HCT116 (cell line): ENCODE data around the gene APBB2. TPM values are rescaled to one million over a fixed set of nuclear protein-coding genes. Genes with fewer than 3 reads are reported as not detected.

Experiments used
- ATAC-seq: fragments of 200-7000 bp; cut with Tn5 transposase; 2 replicates; pipeline ENCODE4 v1.9.1; 2020; ENCODE audit warnings: mild to moderate bottlenecking, moderate library complexity
- BruUV-seq: library from RNA; stranded (reverse); fragments of 400-500 nt; replicated peaks from 2 replicates; lab custom pipeline; 2021; lab: Mats Ljungman, UMichigan
- CTCF ChIA-PET: fragments of 300-600 bp; sonication (Branson Sonifier 250); formaldehyde crosslinking; loops from one replicate; lab custom pipeline; 2021; ENCODE audit warnings: antibody characterized with exemption; lab: Charles Lee
- POLR2A ChIA-PET: fragments of 300-600, 350-600 bp; sonication (Branson Sonifier 250); formaldehyde crosslinking; loops from one replicate; lab custom pipeline; 2021; ENCODE audit warnings: antibody characterized with exemption; lab: Charles Lee
- RAD21 ChIA-PET, 2 experiments: fragments of 300-600 bp; sonication (Branson Sonifier 250); formaldehyde crosslinking; loops; one replicate each; lab custom pipeline; 2023; ENCODE audit warnings: low total read pairs in 2 of 2; ENCODE audit not compliant: uncharacterized antibody in 2 of 2, unreplicated experiment in 2 of 2, low non-redundant PET in 1 of 2; lab: Charles Lee
- DNase-seq: peaks from one replicate; pipeline ENCODE4 v3.0.0-alpha.2; 2010; ENCODE audit warnings: low read depth, low spot score
- H2AFZ ChIP-seq: fragments of 200-600 bp; shearing (Covaris generic), sonication (generic); 2 replicates; pipeline ENCODE4 v1.6.1; 2017; ENCODE audit warnings: low read depth, mixed run types, mixed read lengths, antibody characterized with exemption, low read length; ENCODE audit not compliant: poor library complexity, severe bottlenecking
- H3K27ac ChIP-seq: 2 replicates; pipeline ENCODE4 v1.5.1; 2012; ENCODE audit warnings: low read depth, low read length
- H3K27me3 ChIP-seq: fragments of 200-600 bp; sonication (generic); 2 replicates; pipeline ENCODE4 v1.6.1; 2016; ENCODE audit warnings: mixed run types, low read length, mixed read lengths; ENCODE audit not compliant: insufficient read depth
- H3K36me3 ChIP-seq, 2 experiments: fragments of 200-500 bp in 1 of 2; fragments of 200-600 bp in 1 of 2; sonication (Bioruptor generic) in 1 of 2; sonication (generic) in 1 of 2; 2 replicates each; pipeline versions ENCODE4 v1.5.1 to v1.6.1; 2014 to 2016; ENCODE audit warnings: low read length in 2 of 2, inconsistent platforms in 1 of 2, mixed read lengths in 1 of 2, mixed run types in 1 of 2; ENCODE audit not compliant: insufficient read depth in 2 of 2, control insufficient read depth in 1 of 2
- H3K4me1 ChIP-seq, 2 experiments: fragments of 200-600 bp in 1 of 2; sonication (generic) in 1 of 2; 2 replicates each; pipeline versions ENCODE4 v1.5.1 to v1.6.1; 2012 to 2017; ENCODE audit warnings: low read length in 2 of 2, inconsistent platforms in 1 of 2, mild to moderate bottlenecking in 1 of 2, mixed read lengths in 1 of 2, mixed run types in 1 of 2, moderate library complexity in 1 of 2; ENCODE audit not compliant: insufficient read depth in 2 of 2, control insufficient read depth in 1 of 2
- H3K4me2 ChIP-seq: fragments of 200-600 bp; sonication (generic); 2 replicates; pipeline ENCODE4 v1.6.1; 2017; ENCODE audit warnings: mixed run types, low read length, mixed read lengths
- H3K4me3 ChIP-seq, 2 experiments: fragments of 200-600 bp in 1 of 2; sonication (generic) in 1 of 2; replicated peaks in 1 of 2; 2 replicates each; pipeline ENCODE4 v1.5.1; 2011 to 2016; ENCODE audit warnings: low read length in 2 of 2, control low read depth in 1 of 2, low read depth in 1 of 2, mild to moderate bottlenecking in 1 of 2, mixed read lengths in 1 of 2, mixed run types in 1 of 2
- H3K79me2 ChIP-seq: fragments of 200-600 bp; sonication (generic); 2 replicates; pipeline ENCODE4 v1.6.1; 2017; ENCODE audit warnings: mild to moderate bottlenecking, mixed run types, low read length, moderate library complexity, mixed read lengths; ENCODE audit not compliant: insufficient read depth
- H3K9ac ChIP-seq: fragments of 200-600 bp; sonication (generic); 2 replicates; pipeline ENCODE4 v1.6.1; 2016; ENCODE audit warnings: low read length, mixed read lengths
- H3K9me2 ChIP-seq: fragments of 200-600 bp; sonication (generic), shearing (Covaris generic); 2 replicates; pipeline ENCODE4 v1.6.1; 2017; ENCODE audit warnings: mixed run types, mild to moderate bottlenecking, moderate library complexity; ENCODE audit not compliant: insufficient read depth
- H3K9me3 ChIP-seq, 2 experiments: fragments of 200-500 bp in 1 of 2; fragments of 200-600 bp in 1 of 2; sonication (Bioruptor generic) in 1 of 2; sonication (generic) in 1 of 2; 2 replicates each; pipeline ENCODE4 v1.6.1; 2014 to 2017; ENCODE audit warnings: low read length in 2 of 2, mixed read lengths in 2 of 2, inconsistent platforms in 1 of 2, low read depth in 1 of 2, mild to moderate bottlenecking in 1 of 2, mixed run types in 1 of 2, moderate library complexity in 1 of 2; ENCODE audit not compliant: control insufficient read depth in 1 of 2, insufficient read depth in 1 of 2
- H4K20me1 ChIP-seq: fragments of 200-600 bp; sonication (generic), shearing (Covaris generic); 2 replicates; pipeline ENCODE4 v1.6.1; 2017; ENCODE audit warnings: mixed run types, mild to moderate bottlenecking, moderate library complexity; ENCODE audit not compliant: insufficient read depth
- CBX3 ChIP-seq: IDR thresholded peaks from 2 replicates; pipeline ENCODE4 v1.6.1; 2012; ENCODE audit warnings: low read depth
- CEBPB ChIP-seq: IDR thresholded peaks from 2 replicates; pipeline ENCODE4 v1.6.1; 2012; ENCODE audit warnings: low read depth
- EGR1 ChIP-seq: IDR thresholded peaks from 2 replicates; pipeline ENCODE4 v1.6.1; 2012; ENCODE audit warnings: low read depth
- ELF1 ChIP-seq: IDR thresholded peaks from 2 replicates; pipeline ENCODE4 v1.6.1; 2012; ENCODE audit warnings: low read depth, borderline replicate concordance
- EZH2 ChIP-seq: fragments of 200-600 bp; sonication (generic); IDR thresholded peaks from 2 replicates; pipeline ENCODE4 v1.6.1; 2017; ENCODE audit warnings: antibody characterized with exemption, mixed run types
- EZH2phosphoT487 ChIP-seq: fragments of 200-600 bp; IDR thresholded peaks from 2 replicates; pipeline ENCODE4 v1.6.1; 2018; ENCODE audit warnings: antibody characterized with exemption, borderline replicate concordance
- JUND ChIP-seq: IDR thresholded peaks from 2 replicates; pipeline ENCODE4 v1.6.1; 2012
- POLR2A ChIP-seq: IDR thresholded peaks from 2 replicates; pipeline ENCODE4 v1.7.0; 2011; ENCODE audit warnings: borderline replicate concordance; ENCODE audit not compliant: insufficient read depth, insufficient read length; ENCODE audit errors: extremely low read depth
- RAD21 ChIP-seq: IDR thresholded peaks from 2 replicates; pipeline ENCODE4 v1.6.1; 2012; ENCODE audit warnings: low read depth, mild to moderate bottlenecking
- SRF ChIP-seq: IDR thresholded peaks from 2 replicates; pipeline ENCODE4 v1.6.1; 2012; ENCODE audit warnings: low read depth
- YY1 ChIP-seq: IDR thresholded peaks from 2 replicates; pipeline ENCODE4 v1.6.1; 2011; ENCODE audit warnings: low read length, low read depth, moderate library complexity, mild to moderate bottlenecking; ENCODE audit not compliant: insufficient replicate concordance; ENCODE audit errors: extremely low read depth
- ZFX ChIP-seq: fragments of 450-650 bp; IDR thresholded peaks from 2 replicates; pipeline ENCODE4 v1.6.1; 2017
- ZNF274 ChIP-seq: fragments of 200-500 bp; sonication (Bioruptor generic); IDR thresholded peaks from 2 replicates; pipeline ENCODE4 v1.6.1; 2014; ENCODE audit warnings: mild to moderate bottlenecking, low read depth, low read length, inconsistent platforms
- intact Hi-C: fragments of 100-400 bp; cut with micrococcal nuclease; formaldehyde crosslinking; loops from 2 replicates; pipeline ENCODE4 v1.10.0; 2022
- total RNA-seq: library from RNA; stranded (reverse); gene quantifications from one replicate; pipeline ENCODE4 v1.2.1, GENCODE V29; 2021; ENCODE audit not compliant: unreplicated experiment
- TF ChIP-seq, protein P1 (sequence below), 3 experiments: fragments of 200-600 bp in 1 of 3; sonication (generic) in 1 of 3; IDR thresholded peaks in 2 of 3; conservative IDR thresholded peaks in 1 of 3; 2 replicates each; pipeline ENCODE4 v1.5.1; 2012 to 2017; ENCODE audit warnings: low read depth in 2 of 3, low read length in 2 of 3, antibody characterized with exemption in 1 of 3, borderline replicate concordance in 1 of 3, control low read depth in 1 of 3, mild to moderate bottlenecking in 1 of 3, mixed read lengths in 1 of 3, mixed run types in 1 of 3, moderate library complexity in 1 of 3; ENCODE audit not compliant: insufficient read depth in 1 of 3
- TF ChIP-seq, protein P2 (sequence below): IDR thresholded peaks from 2 replicates; pipeline ENCODE4 v1.6.1; 2012; ENCODE audit warnings: low read depth
- TF ChIP-seq, protein P3 (sequence below): IDR thresholded peaks from 2 replicates; pipeline ENCODE4 v1.6.1; 2012
- TF ChIP-seq, protein P4 (sequence below): IDR thresholded peaks from 2 replicates; pipeline ENCODE4 v1.6.1; 2011; ENCODE audit warnings: mild to moderate bottlenecking, low read length, moderate library complexity; ENCODE audit not compliant: insufficient replicate concordance; ENCODE audit errors: extremely low read depth

Gene APBB2
- total RNA-seq, 1 experiment from 2014 or later, result 72.5 TPM

DNA sequence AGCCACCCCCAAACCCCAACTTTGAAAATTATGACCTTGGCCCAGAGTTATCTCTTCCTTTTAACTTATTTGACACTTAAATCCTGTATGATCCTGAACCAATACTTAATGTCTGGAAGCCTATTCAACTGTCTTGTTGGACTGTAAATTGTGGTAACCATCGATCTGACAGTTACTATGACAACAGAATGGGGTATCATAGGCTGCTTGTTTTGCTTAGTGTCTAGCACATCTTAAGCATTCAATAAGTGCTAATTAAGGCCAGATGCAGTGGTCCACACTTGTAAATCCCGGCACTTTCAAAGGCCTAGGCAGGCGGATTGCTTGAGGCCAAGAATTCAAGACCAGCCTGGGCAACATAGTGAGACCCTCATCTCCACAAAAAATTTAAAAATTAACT lies 175.0 kb downstream of the APBB2 start (continued):
- TF ChIP-seq, protein P1, sequence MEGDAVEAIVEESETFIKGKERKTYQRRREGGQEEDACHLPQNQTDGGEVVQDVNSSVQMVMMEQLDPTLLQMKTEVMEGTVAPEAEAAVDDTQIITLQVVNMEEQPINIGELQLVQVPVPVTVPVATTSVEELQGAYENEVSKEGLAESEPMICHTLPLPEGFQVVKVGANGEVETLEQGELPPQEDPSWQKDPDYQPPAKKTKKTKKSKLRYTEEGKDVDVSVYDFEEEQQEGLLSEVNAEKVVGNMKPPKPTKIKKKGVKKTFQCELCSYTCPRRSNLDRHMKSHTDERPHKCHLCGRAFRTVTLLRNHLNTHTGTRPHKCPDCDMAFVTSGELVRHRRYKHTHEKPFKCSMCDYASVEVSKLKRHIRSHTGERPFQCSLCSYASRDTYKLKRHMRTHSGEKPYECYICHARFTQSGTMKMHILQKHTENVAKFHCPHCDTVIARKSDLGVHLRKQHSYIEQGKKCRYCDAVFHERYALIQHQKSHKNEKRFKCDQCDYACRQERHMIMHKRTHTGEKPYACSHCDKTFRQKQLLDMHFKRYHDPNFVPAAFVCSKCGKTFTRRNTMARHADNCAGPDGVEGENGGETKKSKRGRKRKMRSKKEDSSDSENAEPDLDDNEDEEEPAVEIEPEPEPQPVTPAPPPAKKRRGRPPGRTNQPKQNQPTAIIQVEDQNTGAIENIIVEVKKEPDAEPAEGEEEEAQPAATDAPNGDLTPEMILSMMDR (IDR thresholded peaks at IDR 0.05 in 2 of 3, conservative IDR thresholded peaks at IDR 0.05 in 1 of 3; ENCODE audit: borderline replicate concordance in 1 of 3, insufficient read depth in 1 of 3, low read depth in 2 of 3, low read length in 2 of 3), result no peak

DNA sequence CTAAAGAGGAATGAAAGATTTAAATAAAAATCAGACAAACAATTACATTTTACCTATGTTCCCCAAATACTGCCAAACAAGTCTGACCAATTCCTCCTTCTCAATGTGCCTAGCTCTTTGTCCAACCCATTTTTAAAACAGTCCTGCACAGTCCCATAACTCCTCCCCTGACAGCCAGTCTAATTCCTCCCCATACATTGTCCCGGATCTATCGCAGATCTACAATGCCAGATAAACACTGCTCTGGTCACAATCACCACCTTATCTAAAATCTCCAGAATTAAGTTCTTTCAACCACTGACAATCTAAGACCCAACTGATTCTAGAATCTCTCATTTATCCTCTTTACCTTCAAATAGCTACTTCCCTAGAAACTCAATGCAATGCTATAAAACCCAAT lies 176.0 kb downstream of the APBB2 start:
- no peak overlapping the region for H3K27ac ChIP-seq
- CTCF ChIA-PET, result no interaction called here
- H3K27me3 ChIP-seq, result no peaks in the 10 kb centered on the region
- H3K4me3 ChIP-seq, result no peak overlapping the region
- no peaks in the 10 kb centered on the region for H3K9me3 ChIP-seq
- no peak overlapping the region for H3K4me2 ChIP-seq
- H3K36me3 ChIP-seq, result no peaks in the 10 kb centered on the region
- no peak for TF ChIP-seq CBX3
- no peak for TF ChIP-seq POLR2A
- TF ChIP-seq ZFX, result no peak
- TF ChIP-seq CEBPB, result no peak
- TF ChIP-seq ZNF274, result no peak
- no peak for TF ChIP-seq EZH2phosphoT487
- no peak for TF ChIP-seq RAD21
- TF ChIP-seq EZH2, result no peak
- no peak for TF ChIP-seq YY1
- TF ChIP-seq, protein P2, sequence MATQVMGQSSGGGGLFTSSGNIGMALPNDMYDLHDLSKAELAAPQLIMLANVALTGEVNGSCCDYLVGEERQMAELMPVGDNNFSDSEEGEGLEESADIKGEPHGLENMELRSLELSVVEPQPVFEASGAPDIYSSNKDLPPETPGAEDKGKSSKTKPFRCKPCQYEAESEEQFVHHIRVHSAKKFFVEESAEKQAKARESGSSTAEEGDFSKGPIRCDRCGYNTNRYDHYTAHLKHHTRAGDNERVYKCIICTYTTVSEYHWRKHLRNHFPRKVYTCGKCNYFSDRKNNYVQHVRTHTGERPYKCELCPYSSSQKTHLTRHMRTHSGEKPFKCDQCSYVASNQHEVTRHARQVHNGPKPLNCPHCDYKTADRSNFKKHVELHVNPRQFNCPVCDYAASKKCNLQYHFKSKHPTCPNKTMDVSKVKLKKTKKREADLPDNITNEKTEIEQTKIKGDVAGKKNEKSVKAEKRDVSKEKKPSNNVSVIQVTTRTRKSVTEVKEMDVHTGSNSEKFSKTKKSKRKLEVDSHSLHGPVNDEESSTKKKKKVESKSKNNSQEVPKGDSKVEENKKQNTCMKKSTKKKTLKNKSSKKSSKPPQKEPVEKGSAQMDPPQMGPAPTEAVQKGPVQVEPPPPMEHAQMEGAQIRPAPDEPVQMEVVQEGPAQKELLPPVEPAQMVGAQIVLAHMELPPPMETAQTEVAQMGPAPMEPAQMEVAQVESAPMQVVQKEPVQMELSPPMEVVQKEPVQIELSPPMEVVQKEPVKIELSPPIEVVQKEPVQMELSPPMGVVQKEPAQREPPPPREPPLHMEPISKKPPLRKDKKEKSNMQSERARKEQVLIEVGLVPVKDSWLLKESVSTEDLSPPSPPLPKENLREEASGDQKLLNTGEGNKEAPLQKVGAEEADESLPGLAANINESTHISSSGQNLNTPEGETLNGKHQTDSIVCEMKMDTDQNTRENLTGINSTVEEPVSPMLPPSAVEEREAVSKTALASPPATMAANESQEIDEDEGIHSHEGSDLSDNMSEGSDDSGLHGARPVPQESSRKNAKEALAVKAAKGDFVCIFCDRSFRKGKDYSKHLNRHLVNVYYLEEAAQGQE, result no peak
- TF ChIP-seq ELF1, result no peak
- TF ChIP-seq, protein P3, sequence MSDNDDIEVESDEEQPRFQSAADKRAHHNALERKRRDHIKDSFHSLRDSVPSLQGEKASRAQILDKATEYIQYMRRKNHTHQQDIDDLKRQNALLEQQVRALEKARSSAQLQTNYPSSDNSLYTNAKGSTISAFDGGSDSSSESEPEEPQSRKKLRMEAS, result no peak
- no peak for TF ChIP-seq SRF
- TF ChIP-seq JUND, result no peak
- TF ChIP-seq, protein P4, sequence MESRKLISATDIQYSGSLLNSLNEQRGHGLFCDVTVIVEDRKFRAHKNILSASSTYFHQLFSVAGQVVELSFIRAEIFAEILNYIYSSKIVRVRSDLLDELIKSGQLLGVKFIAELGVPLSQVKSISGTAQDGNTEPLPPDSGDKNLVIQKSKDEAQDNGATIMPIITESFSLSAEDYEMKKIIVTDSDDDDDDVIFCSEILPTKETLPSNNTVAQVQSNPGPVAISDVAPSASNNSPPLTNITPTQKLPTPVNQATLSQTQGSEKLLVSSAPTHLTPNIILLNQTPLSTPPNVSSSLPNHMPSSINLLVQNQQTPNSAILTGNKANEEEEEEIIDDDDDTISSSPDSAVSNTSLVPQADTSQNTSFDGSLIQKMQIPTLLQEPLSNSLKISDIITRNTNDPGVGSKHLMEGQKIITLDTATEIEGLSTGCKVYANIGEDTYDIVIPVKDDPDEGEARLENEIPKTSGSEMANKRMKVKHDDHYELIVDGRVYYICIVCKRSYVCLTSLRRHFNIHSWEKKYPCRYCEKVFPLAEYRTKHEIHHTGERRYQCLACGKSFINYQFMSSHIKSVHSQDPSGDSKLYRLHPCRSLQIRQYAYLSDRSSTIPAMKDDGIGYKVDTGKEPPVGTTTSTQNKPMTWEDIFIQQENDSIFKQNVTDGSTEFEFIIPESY, result no peak
- no peak for TF ChIP-seq EGR1
- H3K4me1 ChIP-seq, result peaks cover 0 to 11% of the 10 kb centered on the region in 2 experiments; a peak in 2 of 4 replicates
- POLR2A ChIA-PET, result no interaction called here
- no peak for ATAC-seq
- no peak overlapping the region for H2AFZ ChIP-seq
- H4K20me1 ChIP-seq, result no peaks in the 10 kb centered on the region
- RAD21 ChIA-PET, result no interaction called here
- H3K9me2 ChIP-seq, result no peaks in the 10 kb centered on the region
- no TSS peak for BruUV-seq
- peaks cover 18% of the 10 kb centered on the region for H3K79me2 ChIP-seq
- no peak overlapping the region for H3K9ac ChIP-seq
- intact Hi-C loops, result no loop called here
- no peak for DNase-seq
